GM12878 (cell line): ENCODE data around the gene BAZ1B. TPM values are rescaled to one million over a fixed set of nuclear protein-coding genes. Genes with fewer than 3 reads are reported as not detected.

Experiments
- CUX1 ChIP-seq: IDR thresholded peaks from 2 replicates; pipeline ENCODE4 v1.6.1; 2012; ENCODE audit warnings: improper control_type of control experiment, low read depth, low read length; ENCODE audit not compliant: insufficient replicate concordance
- YY1 ChIP-seq: IDR thresholded peaks from 2 replicates; pipeline ENCODE4 v1.6.1; 2011; ENCODE audit warnings: low read depth, mild to moderate bottlenecking, low read length
- ZNF384 ChIP-seq: IDR thresholded peaks from 2 replicates; pipeline ENCODE4 v1.6.1; 2012; ENCODE audit warnings: low read depth, mild to moderate bottlenecking, low read length, improper control_type of control experiment, borderline replicate concordance
- polyA plus RNA-seq, 11 experiments: library from polyadenylated mRNA; depleted of rRNA in 4 of 11; unstranded in 6 of 11; stranded (reverse) in 5 of 11; fragments of >200 nt; fragmentation: Nextera tagmentation in 4 of 11; fragmentation: Illumina TruSeq in 1 of 11; extraction: Ambion mirVana in 4 of 11; extraction: Trizol in 1 of 11; gene quantifications; 1 replicate in 1 of 11; 2 replicates in 10 of 11; pipeline versions ENCODE4 v1.2.1 to v1.2.3, GENCODE V29; 2011 to 2016; ENCODE audit warnings: inconsistent platforms in 2 of 11, missing spikeins in 2 of 11, low read depth in 1 of 11
- total RNA-seq, 4 experiments: library from RNA; depleted of rRNA in 3 of 4; stranded (reverse); fragments of >200 nt in 3 of 4; fragmentation: Illumina TruSeq in 1 of 4; extraction: Trizol in 1 of 4; gene quantifications; 2 replicates each; pipeline versions ENCODE4 v1.2.1 to v1.2.3, GENCODE V29; 2013 to 2021
- TF ChIP-seq, protein P1 (sequence below): fragments of 150-350 bp; IDR thresholded peaks from 2 replicates; pipeline ENCODE4 v1.6.1; 2016; ENCODE audit warnings: low read depth, low read length

Gene BAZ1B
- total and polyA plus RNA-seq, 10 of the 15 experiments (the other 5 are each of a cell fraction or from before 2014, with no cell fraction given): 14.0 to 77.4 (median 36.2) TPM

DNA sequence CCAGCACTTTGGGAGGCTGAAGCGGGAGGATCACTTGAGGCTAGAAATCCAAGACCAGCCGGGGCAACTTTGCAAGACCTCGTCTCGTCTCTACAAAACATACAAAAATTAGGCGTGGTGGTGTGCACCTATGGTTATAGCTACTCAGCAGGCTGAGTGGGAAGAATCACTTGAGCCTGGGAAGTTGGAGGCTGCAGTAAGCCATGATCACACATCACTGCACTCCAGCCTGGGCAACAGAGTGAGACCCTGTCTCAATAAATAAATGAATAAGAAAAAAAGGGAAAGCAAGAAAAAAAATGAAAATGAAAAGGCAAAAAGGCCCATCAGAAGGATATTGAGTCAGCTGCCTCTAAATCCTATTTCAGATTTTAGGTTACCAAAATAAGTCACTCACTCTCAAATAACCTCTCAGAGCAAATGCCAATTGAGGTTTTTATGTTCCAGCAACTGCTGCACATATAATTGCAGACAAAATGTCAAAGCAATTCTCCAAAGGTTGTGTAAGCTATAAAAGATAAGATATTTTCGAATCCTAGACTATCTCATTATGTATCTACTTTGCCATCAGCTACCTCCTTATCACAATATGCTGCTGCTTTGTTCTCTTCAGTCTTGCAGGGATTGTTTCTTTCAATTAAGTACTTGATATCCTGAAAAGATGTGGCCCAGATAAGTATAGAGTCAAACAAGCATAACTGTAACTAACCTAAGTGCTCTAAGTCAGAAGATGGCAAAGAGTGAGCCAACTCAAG is 4.7 kb downstream of the BAZ1B start (continued):
- TF ChIP-seq CUX1 (no peak), ZNF384 (no peak), YY1 (no peak)
- TF ChIP-seq, protein P1, sequence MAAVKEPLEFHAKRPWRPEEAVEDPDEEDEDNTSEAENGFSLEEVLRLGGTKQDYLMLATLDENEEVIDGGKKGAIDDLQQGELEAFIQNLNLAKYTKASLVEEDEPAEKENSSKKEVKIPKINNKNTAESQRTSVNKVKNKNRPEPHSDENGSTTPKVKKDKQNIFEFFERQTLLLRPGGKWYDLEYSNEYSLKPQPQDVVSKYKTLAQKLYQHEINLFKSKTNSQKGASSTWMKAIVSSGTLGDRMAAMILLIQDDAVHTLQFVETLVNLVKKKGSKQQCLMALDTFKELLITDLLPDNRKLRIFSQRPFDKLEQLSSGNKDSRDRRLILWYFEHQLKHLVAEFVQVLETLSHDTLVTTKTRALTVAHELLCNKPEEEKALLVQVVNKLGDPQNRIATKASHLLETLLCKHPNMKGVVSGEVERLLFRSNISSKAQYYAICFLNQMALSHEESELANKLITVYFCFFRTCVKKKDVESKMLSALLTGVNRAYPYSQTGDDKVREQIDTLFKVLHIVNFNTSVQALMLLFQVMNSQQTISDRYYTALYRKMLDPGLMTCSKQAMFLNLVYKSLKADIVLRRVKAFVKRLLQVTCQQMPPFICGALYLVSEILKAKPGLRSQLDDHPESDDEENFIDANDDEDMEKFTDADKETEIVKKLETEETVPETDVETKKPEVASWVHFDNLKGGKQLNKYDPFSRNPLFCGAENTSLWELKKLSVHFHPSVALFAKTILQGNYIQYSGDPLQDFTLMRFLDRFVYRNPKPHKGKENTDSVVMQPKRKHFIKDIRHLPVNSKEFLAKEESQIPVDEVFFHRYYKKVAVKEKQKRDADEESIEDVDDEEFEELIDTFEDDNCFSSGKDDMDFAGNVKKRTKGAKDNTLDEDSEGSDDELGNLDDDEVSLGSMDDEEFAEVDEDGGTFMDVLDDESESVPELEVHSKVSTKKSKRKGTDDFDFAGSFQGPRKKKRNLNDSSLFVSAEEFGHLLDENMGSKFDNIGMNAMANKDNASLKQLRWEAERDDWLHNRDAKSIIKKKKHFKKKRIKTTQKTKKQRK: no peak
- TF ChIP-seq, all 136 proteins: peak for 0
